Mononuclear cell (primary cell): ENCODE measurements around the gene TPPP2. TPM values are rescaled to one million over a fixed set of nuclear protein-coding genes. Genes with fewer than 3 reads are reported as not detected.

ENCODE experiments used
- H3K27me3 ChIP-seq: 2 replicates; pipeline ENCODE4 v1.6.0; 2011; ENCODE audit warnings: low read length, control low read depth; ENCODE audit not compliant: insufficient read depth
- H3K4me1 ChIP-seq: 2 replicates; pipeline ENCODE4 v1.5.1; 2011; ENCODE audit warnings: mild to moderate bottlenecking, low read length, control low read depth; ENCODE audit not compliant: insufficient read depth
- H3K4me3 ChIP-seq: 2 replicates; pipeline ENCODE4 v1.5.1; 2011; ENCODE audit warnings: mild to moderate bottlenecking, low read length, moderate library complexity
- H3K9me3 ChIP-seq: 2 replicates; pipeline ENCODE4 v1.5.1; 2011; ENCODE audit warnings: low read depth, mild to moderate bottlenecking, control low read depth, low read length
- total RNA-seq: library from RNA; depleted of rRNA; stranded (reverse); fragments of >200 nt; gene quantifications from one replicate; pipeline ENCODE4 v1.2.3, GENCODE V29; 2012

The TPPP2 gene
- total RNA-seq, 1 donor, result not detected

DNA sequence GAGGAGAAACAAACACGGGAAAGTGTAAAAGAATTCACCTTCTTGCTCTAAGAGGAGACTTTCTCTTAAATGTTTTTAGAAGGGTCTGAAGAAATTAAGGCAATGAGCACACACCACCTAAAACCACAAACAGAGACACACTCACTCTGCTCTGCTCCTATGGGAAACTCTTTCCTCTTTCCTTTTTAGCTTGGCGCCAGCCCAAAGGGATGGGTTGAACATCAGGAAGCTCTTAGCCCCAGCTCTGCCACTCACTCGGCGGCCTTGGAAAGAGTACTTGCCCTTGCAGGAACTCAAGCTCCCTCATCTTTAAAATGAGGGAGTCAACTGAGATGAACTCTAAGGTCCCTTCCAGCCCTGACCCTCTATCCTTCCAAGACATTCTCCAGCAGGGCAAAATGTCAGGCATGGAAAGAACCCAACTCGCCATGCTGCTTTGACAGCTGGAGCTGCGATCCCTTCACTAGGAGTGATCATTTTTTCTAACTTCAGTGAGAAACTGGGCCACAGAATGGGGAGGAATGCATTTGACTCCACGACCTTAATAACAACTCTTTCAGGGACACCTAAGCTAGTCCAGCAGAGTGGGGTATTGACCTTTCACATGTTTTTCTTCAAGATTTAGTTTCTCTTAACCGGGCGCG lies 26.6 kb downstream of the TPPP2 start:
- H3K4me3 ChIP-seq, result no peak overlapping the region
- no peaks in the 10 kb centered on the region for H3K9me3 ChIP-seq

DNA sequence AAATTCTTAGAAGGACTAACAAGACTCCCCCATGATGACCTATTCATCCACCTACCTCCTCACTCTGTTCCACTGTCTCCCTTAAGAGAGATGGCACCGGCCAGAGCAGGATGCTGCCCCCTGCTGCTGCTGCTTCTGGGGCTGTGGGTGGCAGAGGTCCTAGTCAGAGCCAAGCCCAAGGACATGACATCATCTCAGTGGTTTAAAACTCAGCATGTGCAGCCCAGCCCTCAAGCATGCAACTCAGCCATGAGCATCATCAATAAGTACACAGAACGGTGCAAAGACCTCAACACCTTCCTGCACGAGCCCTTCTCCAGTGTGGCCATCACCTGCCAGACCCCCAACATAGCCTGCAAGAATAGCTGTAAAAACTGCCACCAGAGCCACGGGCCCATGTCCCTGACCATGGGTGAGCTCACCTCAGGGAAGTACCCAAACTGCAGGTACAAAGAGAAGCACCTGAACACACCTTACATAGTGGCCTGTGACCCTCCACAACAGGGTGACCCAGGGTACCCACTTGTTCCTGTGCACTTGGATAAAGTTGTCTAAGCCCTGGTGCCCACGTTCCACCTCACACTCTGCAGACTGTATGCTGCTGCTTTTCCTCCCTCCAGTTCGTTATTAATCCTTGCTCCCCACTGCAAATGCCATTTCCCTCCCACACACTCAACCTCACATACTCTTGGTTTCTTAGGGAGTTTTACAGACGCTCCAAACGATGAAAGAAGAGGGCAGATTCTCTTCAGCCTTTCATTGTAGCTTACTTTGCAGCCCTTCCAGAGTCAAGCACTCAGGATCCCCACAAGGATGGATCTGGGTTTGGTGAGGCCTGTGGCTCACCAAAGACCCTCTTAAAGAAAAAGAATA lies 28.0 kb downstream of the TPPP2 start, which contains the start of gene RNASE8:
TSS of gene RNASE8 (plus strand) at position 20 of the 873 bp plus-strand sequence. CDS start at position 91, 71 bp downstream.
- Histone ChIP-seq H3K4me1 (no peaks in the 10 kb centered on the region), H3K9me3 (no peaks in the 10 kb centered on the region), H3K27me3 (peaks cover 3% of the 10 kb centered on the region), H3K4me3 (no peak within 1 kb of the TSS)

More for the DNA sequence above, 26.6 kb downstream of the TPPP2 start:
- Histone ChIP-seq H3K4me1 (no peaks in the 10 kb centered on the region), H3K27me3 (no peaks in the 10 kb centered on the region)

DNA sequence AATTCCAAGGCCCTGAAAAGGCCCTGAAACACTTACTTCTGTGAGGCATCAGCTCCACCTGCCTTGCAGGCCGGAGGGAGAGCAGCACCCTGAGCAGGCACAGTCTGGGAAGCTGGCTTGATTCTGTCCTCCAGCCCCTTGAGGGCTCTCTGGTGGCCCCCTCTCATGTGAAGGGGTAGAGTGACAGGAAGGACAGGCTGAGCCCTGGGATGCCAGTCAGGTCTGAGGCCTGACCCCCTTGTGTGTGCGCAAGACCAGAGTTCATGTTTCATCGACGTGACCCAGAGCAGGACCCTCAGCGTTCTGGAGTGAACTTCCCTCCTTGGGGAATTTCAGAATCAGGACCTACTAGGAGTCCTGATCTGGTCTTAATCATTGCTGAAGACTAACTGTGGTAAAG lies 28.9 kb downstream of the TPPP2 start:
- Histone ChIP-seq H3K9me3 (no peaks in the 10 kb centered on the region), H3K4me3 (no peak overlapping the region), H3K4me1 (no peaks in the 10 kb centered on the region), H3K27me3 (peaks cover 7% of the 10 kb centered on the region)

DNA sequence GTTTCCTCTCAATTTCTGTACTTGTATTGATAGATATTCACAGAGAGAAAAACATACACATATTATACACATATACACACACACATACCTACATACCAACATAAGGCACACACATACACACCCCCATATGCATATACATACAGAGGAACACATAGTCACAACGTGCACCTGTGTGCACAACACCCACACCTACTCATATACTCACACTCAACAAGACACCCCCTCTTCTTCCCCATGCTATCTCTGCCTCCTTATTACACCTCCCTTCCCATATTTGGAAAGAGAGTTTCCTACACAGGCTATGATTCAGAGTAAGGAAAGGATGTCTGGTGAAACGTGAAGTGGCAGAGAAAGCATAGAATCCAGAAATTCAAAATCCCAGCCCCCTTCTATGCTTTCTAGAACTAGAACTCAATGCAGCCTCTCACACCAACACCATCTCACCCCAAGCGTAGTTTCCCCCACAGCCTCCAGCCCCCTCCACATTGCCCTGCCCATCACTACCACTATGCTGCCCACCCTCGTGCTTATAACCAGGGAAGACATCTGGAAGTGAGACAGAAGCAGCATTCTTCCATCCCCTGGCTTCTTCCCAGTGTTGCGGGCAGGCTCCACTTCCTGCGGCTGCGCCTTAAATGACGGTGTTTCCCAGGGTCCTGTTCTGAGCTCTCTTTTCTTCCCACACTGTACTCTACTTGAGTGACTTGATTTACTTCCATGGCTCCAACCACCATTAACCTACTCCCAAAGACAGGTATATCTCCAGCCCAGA lies 30.0 kb downstream of the TPPP2 start:
- no peak overlapping the region for H3K4me3 ChIP-seq
- peaks cover 7% of the 10 kb centered on the region for H3K27me3 ChIP-seq
- no peaks in the 10 kb centered on the region for H3K9me3 ChIP-seq

GRCh38 chr14:21060614-21061346 lies 30.8 kb downstream of the TPPP2 start:
- Histone ChIP-seq H3K27me3 (peaks cover 7% of the 10 kb centered on the region), H3K4me1 (no peaks in the 10 kb centered on the region), H3K4me3 (no peak overlapping the region), H3K9me3 (no peaks in the 10 kb centered on the region)

More for the DNA sequence above, 30.0 kb downstream of the TPPP2 start:
- no peaks in the 10 kb centered on the region for H3K4me1 ChIP-seq

DNA sequence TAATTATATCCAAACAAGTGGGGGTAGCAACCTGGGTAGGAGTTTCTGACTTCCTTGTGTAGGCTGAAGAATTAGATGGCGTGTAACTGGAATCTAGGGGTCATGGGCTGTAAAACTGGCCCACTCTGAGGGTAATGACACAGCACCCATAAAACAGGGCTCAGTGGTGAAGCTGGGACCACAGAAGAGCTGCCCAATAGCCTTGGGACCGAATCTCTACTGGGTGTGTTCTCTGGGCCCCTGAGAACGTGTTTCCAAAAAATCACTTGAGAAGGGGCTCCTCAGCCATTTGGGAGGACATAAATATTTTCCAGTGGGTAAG lies 31.3 kb downstream of the TPPP2 start:
- H3K4me3 ChIP-seq, result no peak overlapping the region
- H3K9me3 ChIP-seq, result no peaks in the 10 kb centered on the region
- H3K4me1 ChIP-seq, result no peaks in the 10 kb centered on the region

DNA sequence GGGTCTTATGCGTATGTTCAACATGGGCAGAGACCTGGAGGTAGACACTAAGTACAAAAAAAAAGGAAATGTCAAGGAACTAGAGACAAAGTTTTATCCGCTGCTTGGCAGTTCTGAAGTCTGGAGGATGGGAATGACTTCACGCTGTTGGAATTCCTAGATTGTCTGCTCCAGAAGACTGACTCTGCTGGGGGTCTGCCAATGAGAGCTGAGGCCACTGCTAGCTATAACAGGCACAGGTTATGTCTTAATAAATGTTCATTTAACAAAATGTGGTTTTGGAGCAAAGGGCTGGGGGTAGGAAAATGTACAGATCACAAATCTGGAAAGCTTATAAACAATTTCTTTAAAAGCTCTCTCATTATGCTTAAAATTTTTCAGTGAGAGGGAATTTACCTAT lies 33.5 kb downstream of the TPPP2 start:
- H3K4me1 ChIP-seq, result peaks cover under 1% of the 10 kb centered on the region
- no peak overlapping the region for H3K4me3 ChIP-seq
- H3K9me3 ChIP-seq, result no peaks in the 10 kb centered on the region
- peaks cover 20% of the 10 kb centered on the region for H3K27me3 ChIP-seq

More for the DNA sequence above, 31.3 kb downstream of the TPPP2 start:
- peaks cover 7% of the 10 kb centered on the region for H3K27me3 ChIP-seq

DNA sequence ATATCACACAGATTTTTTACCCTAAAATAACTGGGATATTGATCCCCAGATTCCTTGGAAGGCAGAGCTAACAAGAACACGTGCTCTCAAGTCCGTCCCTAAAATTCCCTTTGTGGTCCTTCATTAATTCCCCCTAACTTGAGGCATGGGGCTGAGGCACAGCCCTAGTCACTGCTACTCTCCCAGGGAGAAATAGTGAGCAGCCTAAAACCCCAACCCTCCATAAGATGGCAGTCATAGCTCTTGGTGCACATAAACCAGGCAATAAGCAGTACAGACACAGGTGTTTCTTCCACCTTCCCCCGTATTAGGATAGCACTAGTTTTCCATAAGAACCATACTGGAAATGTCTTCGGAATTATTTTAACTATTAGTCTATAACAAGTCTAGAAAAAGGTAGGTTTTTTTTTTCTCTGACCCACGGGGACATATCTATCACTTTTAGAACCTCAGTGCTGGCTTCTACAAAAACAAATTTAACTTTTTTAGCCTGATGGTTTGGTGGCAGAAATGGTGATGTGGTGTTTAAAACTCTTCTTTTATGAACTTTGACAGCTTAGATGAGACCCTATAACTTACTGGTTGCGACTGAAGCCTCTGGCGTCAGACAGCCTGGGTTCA lies 37.0 kb downstream of the TPPP2 start:
- Histone ChIP-seq H3K4me3 (no peak overlapping the region), H3K9me3 (no peaks in the 10 kb centered on the region), H3K27me3 (peaks cover 41% of the 10 kb centered on the region)

GRCh38 chr14:21068521-21069387 lies 38.7 kb downstream of the TPPP2 start:
- peak overlapping the region; percentile 32 for H3K4me3 ChIP-seq
- peaks cover 34% of the 10 kb centered on the region for H3K27me3 ChIP-seq
- peaks cover 45% of the 10 kb centered on the region for H3K4me1 ChIP-seq
- no peaks in the 10 kb centered on the region for H3K9me3 ChIP-seq

More for the DNA sequence above, 37.0 kb downstream of the TPPP2 start:
- H3K4me1 ChIP-seq, result peaks cover 32% of the 10 kb centered on the region

GRCh38 chr14:21069388-21070082 lies 39.5 kb downstream of the TPPP2 start:
- H3K4me3 ChIP-seq, result peak overlapping the region; percentile 32
- H3K9me3 ChIP-seq, result no peaks in the 10 kb centered on the region
- peaks cover 45% of the 10 kb centered on the region for H3K4me1 ChIP-seq
- peaks cover 34% of the 10 kb centered on the region for H3K27me3 ChIP-seq

- Histone ChIP-seq H3K4me3 (peak within 1 kb of the TSS; percentile 49), H3K9me3 (no peaks in the 10 kb centered on the region), H3K27me3 (peaks cover 34% of the 10 kb centered on the region), H3K4me1 (peaks cover 45% of the 10 kb centered on the region)
These were observed 40.1 kb downstream of the TPPP2 start, which contains the start of gene ARHGEF40 for GRCh38 chr14:21070083-21070609. ARHGEF40 (plus strand) TSS chr14:21070304; CDS start chr14:21070397, 93 bp downstream.

GRCh38 chr14:21070610-21071224 lies 40.7 kb downstream of the TPPP2 start:
- H3K4me3 ChIP-seq, result peak overlapping the region; percentile 49
- H3K9me3 ChIP-seq, result no peaks in the 10 kb centered on the region
- H3K27me3 ChIP-seq, result peaks cover 34% of the 10 kb centered on the region
- peaks cover 45% of the 10 kb centered on the region for H3K4me1 ChIP-seq
